ENCODE measurements around the gene F10.
"Not testable (repeated sequence)": the region's sequence is repeated elsewhere in the genome, so short reads cannot be mapped to it uniquely, and the experiment has no call there.

The F10 gene

GRCh38 chr13:113153810-113154748, 31.5 kb downstream of the F10 start:
- DNase-seq (ENCODE audit: low spot score) = peak; percentile 90

DNA sequence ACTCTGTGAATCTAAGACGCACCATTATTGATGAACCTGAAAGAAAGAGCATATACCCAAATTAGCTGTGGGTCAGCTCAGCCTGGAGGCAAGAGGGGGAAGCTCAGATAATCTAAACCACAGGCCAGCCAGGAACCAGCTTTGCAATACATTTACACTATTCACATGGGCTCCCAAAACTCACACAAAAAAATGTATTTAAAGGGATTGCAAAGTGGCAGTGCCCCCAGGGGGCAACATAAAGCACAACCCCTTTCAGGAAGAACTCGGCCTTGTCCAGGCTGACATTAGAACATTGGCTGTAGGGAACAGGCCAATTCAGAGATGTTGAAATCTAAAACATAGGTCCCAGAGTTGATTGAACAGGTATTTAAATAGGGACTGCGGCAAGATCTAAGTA, 32.6 kb downstream of the F10 start:
- no peak for DNase-seq (ENCODE audit: low spot score)

DNA sequence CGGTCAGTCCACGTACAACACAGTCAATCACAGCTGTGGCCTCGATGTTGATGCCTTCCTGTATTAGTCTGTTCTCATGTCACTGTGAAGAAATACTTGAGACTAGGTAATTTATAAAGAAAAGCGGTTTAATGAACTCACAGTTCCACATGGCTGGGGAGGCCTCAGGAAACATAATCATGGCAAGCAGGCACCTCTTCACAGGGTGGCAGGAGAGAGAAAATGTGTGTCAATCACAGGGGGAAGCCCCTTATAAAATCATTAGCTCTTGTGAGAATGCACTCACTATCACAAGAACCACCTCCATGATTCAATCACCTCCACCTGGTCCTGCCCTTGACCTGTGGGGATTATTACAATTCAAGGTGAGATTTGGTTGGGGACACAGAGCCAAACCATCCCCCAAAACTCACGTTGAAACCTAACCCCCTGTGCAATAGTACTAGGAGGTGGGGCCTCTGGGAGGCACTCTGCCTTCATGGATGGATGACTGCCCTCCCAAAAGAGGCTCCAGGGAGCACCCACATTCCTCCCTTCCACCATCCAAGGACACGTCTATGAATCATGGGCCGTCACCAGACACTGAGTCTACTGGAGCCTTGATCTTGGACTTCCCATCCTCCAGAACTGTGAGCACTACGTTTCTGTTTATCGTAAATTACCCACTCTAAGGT, 33.5 kb downstream of the F10 start:
- DNase-seq (ENCODE audit: low spot score) = no peak

DNA sequence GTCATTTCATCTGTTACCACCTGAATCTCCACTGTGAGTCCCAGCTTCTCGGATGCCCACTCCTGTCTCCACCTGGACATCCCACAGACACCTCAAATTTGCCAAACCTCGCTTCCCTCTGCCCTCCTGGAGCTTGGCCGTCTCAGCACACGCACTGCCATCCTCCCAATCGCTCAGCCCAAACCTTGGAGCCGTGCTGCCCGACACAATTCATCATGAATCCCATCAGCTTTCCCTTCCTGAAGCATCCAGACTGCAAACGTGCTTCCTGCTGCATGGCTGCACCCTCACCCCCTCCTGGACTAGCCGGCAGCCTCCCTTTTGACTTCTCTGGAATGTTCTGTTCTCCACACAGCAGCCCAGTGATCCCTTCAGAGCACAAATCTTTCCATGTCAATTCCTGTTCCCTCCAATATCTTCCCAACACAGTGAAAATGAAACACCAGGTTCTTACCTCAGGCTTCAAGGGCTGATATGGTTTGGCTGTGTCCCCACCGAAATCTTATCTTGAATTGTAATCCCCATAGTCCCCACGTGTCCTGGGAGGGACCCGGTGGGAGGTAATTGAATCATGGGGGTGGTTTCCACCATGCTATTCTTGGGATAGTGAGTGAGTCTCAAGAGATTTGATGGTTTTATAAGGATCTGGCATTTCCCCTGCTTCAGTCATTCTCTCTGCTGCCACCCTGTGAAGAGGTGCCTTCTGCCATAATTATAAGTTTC, 34.8 kb downstream of the F10 start:
- no peak for DNase-seq (ENCODE audit: low spot score)

GRCh38 chr13:113157929-113158747, 35.5 kb downstream of the F10 start, which contains the start of gene PROZ:
PROZ (plus strand) TSS chr13:113158648; CDS start chr13:113158661, 13 bp downstream.
- DNase-seq (ENCODE audit: low spot score) = no peak

DNA sequence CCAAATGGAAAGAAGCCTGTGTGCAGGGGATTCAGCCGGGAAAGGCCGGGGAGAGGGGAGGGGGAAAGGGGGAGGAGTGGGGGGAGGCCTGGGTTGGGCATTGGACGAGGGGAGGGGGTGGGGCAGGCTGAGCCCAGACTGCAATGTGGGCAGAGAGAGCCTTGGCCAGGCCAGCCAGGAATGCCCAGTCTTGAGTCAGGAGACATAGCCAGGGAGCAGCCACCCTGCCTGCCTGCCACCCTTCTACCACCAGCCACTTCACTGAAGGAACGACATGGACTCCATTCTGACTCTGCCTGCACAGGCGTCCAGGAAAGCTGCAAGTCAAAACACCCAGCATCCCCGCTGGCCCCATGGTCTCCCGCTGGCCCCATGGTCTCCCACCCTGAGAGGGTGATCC, 36.3 kb downstream of the F10 start:
- no peak for DNase-seq (ENCODE audit: low spot score)

DNA sequence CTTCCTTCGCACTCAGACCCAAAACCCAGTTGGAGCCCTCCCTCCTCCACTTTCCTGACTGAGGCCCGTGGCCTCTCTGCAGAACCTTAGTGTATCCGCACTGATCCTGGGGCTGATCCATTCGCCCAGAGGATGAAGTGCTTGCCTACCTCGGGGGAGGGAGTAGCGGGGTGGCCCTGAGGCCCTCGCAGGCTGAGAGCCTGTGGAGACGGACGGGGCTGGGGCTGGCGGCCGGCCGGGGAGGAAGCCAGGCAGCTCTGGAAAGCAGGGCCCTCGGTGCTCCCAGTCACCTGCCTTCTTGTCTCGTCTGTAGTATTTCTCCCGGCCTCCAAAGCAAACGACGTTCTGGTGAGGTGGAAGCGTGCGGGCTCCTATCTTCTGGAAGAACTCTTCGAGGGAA, 37.1 kb downstream of the F10 start:
- no peak for DNase-seq (ENCODE audit: low spot score)

- no peak for DNase-seq (ENCODE audit: low spot score)
These were observed 38.4 kb downstream of the F10 start for GRCh38 chr13:113160983-113161382.

- no peak for DNase-seq (ENCODE audit: low spot score)
These were observed 38.8 kb downstream of the F10 start for GRCh38 chr13:113161433-113161832.

DNA sequence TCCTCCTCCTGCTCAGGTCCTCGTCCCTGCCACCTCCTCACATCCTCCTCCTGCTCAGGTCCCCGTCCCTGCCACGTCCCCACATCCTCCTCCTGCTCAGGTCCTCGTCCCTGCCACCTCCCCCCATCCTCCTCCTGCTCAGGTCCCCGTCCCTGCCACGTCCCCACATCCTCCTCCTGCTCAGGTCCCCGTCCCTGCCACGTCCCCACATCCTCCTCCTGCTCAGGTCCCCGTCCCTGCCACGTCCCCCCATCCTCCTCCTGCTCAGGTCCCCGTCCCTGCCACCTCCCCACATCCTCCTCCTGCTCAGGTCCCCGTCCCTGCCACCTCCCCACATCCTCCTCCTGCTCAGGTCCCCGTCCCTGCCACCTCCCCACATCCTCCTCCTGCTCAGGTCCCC, 39.4 kb downstream of the F10 start:
- not testable (repeated sequence) for DNase-seq (ENCODE audit: low spot score)

DNA sequence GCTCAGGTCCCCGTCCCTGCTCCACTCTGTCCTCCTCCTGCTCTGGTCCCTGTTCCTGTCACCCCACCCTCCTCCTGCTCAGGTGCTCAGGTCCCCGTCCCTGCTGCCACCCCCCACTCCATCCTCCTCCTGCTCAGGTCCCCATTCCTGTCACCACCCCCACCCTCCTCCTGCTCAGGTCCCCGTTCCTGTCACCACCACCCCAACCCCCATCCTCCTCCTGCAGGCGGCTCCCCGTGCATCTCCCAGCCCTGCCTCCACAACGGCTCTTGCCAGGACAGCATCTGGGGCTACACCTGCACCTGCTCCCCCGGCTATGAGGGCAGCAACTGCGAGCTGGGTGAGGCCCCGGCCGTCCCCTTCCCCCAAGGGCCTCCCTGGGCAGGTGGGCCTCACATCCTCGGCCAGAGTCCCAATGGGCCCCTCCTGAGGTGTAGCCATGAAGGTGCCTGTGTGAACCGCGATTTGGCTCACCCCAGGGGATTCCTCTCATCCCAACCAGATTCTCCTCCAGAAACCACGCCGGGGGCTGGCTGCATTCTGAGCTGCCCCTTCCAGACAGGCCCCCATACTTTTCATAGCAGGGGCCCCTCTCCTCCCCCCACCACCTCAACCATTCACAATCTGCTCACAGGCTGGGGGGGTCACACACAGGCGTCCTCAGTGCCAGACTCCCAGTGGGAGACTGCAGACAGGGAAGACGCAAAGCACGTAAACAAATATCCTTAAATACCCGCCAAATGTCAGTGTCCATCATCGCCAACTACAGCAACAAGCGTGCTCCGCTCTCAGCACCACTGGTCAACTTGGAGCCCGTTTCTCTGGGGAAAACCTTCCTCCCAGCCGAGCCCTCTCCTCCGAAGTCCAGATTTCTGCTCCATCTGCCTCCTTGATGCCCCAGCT, 40.4 kb downstream of the F10 start:
- DNase-seq (ENCODE audit: low spot score) = no peak

GRCh38 chr13:113164492-113164891, 41.9 kb downstream of the F10 start:
- DNase-seq (ENCODE audit: low spot score) = no peak

DNA sequence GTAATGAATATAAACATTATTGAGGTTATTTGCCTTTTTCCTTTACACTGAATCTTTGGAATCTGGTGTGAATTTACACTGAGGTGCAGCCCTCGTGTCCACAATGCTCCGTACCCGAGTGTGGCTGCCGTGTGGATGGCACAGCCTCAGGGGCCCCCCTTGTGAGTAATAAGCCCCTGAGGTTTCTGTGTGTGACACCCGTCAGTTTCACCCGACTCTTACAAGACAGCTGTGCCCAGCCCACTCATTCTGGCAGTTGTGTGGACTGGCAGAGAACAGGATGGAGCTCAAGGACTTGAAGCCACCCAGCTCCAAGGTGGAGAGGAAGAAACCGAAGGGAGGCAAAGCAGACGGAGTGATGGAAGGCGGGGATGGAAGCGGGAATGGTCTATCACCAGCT, 43.7 kb downstream of the F10 start:
- DNase-seq (ENCODE audit: low spot score) = no peak

- DNase-seq (ENCODE audit: low spot score) = no peak
These were observed 44.1 kb downstream of the F10 start for GRCh38 chr13:113166681-113167080.

DNA sequence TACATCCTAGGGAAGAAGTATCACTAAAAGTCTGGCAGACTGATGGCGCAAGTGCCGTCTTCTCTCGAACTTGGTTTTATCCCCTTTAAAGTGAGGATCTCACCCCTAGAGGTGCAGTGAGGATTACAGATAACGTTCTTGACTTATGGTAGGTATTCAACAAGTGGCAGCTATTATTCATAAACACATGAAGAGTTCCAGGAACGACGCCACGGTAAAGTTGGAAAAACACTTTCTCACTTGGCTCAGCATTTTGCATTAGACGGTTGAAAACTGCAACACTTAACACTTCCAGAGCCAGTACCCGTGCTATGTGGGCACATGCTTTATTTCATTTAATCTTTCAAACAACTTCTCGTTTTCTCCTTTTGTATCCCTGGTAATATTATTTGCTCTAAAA, 44.6 kb downstream of the F10 start:
- no peak for DNase-seq (ENCODE audit: low spot score)

DNA sequence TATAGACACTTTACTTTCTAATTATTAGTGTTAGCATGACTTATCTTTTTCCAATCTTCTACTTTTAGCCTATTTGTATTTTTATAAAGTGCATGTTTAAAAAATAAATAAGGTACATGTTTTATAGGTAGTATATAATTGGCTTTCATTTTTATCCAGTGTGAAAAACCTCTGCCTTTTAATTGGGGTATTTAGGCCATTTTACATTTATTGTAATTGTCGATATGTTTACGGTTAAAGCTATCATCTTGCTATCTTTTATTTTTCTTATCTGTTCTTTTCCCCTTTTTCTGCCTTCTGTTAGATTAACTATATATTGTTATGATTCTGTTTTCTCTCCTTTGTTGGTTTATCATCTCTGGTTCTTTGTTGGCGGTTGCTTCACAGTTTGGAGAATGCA, 45.0 kb downstream of the F10 start:
- DNase-seq (ENCODE audit: low spot score) = no peak

DNA sequence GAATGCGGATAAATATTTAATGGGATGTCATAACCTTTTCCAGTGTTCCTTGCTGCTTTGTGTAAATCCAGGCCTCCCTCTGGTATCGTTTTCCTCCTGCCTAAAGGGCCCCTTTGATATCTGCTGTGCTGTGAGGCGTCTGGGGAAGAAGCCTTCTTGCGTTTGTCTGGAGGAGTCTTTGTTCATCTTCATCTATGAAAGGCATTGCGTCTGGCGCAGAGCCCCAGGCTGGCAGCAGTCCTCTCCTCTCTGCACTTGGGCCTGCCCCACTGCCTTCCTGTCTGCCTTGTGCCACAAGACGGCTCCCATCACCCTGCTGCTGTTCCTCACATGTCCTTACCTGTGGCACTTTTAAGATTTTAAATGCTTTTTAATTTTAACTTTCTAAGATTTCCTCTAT, 45.6 kb downstream of the F10 start:
- DNase-seq (ENCODE audit: low spot score) = no peak

DNA sequence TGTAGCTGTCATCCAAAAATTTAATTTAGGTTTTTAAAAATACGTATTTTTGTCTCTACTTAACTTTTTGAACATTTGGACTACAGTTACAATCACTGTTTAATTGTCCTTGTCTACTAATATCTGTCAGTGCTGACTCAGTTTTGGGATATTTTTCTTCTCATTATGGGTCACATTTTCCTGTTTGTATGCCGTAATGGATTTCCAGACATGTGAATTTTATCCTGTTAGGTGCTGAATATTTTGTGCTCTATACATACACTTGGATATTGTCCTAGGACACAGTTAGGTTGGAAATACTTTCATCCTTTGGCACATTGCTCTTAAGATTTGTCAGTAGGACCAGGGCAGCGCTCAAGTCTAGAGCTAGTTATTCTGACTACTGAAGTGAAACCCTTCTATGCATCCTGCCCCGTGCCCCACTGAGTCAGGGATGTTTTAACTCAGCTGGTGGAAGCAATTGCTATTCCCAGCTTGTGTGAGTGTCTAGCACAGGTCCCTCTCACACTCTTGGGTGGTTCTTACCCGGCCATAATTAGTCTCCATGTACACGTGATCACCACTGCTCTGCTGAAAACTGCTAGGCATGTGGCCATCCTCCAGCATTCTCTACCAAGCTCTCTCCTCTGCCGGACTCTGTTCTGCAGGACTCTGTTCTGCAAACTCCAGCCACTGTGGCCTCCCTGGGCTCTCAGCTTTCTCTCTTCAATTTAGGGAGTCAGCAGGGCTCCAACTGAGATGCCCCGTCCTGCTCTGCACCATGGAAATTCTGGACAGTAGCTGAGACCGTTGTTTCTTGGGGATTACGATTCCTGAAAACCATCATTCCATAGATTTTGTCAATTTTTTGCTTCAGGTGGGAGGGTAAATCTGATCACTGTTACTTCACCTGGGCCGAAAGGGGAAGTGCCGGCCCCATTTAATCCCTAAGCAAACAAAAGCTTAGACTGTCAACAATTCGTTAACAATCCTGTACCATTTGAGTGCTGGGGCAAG, 47.0 kb downstream of the F10 start:
- DNase-seq (ENCODE audit: low spot score) = no peak

GRCh38 chr13:113170511-113170910, 47.9 kb downstream of the F10 start:
- no peak for DNase-seq (ENCODE audit: low spot score)
